Hepatocyte (in vitro differentiated cells): Measurements from ENCODE around the gene CDH22.

ENCODE experiments used
- EZH2 ChIP-seq: fragments of 200-600 bp; sonication (generic); IDR thresholded peaks from 2 replicates; pipeline ENCODE4 v1.6.1; 2016; ENCODE audit warnings: antibody characterized with exemption, mild to moderate bottlenecking, borderline replicate concordance
- EZH2phosphoT487 ChIP-seq: fragments of 200-600 bp; sonication (generic); IDR thresholded peaks from one replicate; pipeline ENCODE4 v1.6.1; 2018; ENCODE audit warnings: antibody characterized with exemption, mild to moderate bottlenecking, low read depth, moderate library complexity; ENCODE audit not compliant: unreplicated experiment, severe bottlenecking
- TF ChIP-seq, protein P1 (sequence below): fragments of 200-600 bp; sonication (generic); IDR thresholded peaks from 2 replicates; pipeline ENCODE4 v1.5.1; 2016; ENCODE audit warnings: antibody characterized with exemption, mild to moderate bottlenecking; ENCODE audit not compliant: poor library complexity

DNA sequence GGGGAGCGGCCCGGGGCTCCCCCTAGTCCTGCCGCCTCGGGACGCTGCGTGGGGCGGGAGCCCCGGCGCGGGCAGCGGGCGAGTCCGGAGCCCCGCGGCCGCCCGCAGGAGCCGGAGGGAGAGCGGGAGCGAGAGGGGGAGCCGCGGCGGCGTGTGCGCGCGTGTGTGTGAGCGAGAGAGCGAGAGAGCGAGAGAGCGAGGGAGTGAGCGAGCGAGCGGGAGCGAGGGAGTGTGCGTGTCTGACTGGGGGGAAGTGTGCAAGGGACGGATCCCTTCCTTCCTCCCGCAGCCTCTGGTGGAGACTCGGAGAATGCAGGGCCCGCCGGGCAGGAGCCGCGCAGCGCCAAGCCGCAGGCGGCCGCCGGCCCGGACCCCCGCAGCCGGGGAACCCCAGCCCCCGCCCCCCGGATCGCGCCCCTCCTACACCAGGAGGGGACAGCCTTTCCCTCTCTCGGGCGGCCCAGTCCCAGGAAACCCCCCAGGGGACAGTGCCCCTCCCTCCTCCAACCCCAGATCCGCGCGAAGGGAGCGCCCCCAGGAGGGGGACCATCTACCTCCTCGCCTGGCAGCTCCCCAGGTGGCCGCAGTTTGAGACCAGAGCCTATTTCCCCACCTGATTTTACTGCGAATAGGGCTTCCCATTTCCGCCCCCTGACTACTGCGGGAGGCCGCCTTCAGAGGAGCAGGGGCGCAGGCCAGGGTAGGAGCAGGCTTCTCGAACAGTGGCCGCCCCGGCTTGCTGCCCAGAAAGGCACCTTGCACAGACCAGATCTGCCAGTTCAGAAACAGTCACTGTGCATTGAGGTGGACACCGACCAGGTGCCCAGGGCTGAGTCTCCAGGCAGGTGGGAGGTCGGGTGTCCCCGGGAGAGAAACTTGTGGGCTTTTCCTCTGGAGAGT, at the start of gene CDH22:
- TF ChIP-seq, protein P1, sequence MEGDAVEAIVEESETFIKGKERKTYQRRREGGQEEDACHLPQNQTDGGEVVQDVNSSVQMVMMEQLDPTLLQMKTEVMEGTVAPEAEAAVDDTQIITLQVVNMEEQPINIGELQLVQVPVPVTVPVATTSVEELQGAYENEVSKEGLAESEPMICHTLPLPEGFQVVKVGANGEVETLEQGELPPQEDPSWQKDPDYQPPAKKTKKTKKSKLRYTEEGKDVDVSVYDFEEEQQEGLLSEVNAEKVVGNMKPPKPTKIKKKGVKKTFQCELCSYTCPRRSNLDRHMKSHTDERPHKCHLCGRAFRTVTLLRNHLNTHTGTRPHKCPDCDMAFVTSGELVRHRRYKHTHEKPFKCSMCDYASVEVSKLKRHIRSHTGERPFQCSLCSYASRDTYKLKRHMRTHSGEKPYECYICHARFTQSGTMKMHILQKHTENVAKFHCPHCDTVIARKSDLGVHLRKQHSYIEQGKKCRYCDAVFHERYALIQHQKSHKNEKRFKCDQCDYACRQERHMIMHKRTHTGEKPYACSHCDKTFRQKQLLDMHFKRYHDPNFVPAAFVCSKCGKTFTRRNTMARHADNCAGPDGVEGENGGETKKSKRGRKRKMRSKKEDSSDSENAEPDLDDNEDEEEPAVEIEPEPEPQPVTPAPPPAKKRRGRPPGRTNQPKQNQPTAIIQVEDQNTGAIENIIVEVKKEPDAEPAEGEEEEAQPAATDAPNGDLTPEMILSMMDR: peak; percentile 21
- no peak for TF ChIP-seq EZH2
- TF ChIP-seq EZH2phosphoT487: peak; percentile 32
